GM18868 (cell line): Measurements from ENCODE around the gene SLC2A8.

Experiments used
- ATAC-seq: cut with Tn5 transposase; IDR thresholded peaks from one replicate; pipeline ENCODE4 v1.9.1; 2021; ENCODE audit warnings: mild to moderate bottlenecking, moderate library complexity; ENCODE audit not compliant: unreplicated experiment

Gene SLC2A8, protein sequence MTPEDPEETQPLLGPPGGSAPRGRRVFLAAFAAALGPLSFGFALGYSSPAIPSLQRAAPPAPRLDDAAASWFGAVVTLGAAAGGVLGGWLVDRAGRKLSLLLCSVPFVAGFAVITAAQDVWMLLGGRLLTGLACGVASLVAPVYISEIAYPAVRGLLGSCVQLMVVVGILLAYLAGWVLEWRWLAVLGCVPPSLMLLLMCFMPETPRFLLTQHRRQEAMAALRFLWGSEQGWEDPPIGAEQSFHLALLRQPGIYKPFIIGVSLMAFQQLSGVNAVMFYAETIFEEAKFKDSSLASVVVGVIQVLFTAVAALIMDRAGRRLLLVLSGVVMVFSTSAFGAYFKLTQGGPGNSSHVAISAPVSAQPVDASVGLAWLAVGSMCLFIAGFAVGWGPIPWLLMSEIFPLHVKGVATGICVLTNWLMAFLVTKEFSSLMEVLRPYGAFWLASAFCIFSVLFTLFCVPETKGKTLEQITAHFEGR

DNA sequence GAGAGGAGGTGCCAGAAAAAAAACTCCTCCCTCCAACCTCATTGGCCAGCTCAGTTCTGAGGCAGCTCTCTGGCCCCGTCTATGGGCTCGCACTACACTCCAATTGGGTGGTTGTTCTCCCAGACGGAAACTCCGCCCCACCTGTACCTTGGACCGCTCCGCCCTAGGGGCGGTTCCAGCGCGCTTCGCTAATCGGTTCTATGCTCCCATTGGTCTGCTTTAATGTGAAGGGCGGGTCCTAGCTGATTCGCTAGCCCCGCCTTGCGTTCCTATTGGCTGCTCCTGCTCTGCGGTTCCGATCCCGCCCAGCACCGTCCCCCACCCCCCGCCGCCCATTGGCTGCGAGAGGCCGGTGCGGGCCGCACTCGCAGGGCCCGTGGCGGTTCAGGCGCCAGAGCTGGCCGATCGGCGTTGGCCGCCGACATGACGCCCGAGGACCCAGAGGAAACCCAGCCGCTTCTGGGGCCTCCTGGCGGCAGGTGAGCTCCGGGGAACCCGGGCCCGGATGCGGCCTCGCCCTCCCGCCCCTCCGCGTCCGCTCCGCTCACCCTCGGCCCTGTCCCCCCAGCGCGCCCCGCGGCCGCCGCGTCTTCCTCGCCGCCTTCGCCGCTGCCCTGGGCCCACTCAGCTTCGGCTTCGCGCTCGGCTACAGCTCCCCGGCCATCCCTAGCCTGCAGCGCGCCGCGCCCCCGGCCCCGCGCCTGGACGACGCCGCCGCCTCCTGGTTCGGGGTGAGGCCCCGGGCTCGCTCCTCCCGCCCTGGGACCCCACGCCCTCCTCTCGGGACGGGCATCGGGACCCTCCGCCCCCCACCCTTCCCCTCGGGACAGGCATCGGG lies at the start of gene SLC2A8:
TSS of gene SLC2A8 (plus strand) at position 362 of the 838 bp plus-strand sequence. CDS start at position 424, 62 bp downstream.
- ATAC-seq = peak; percentile 97

GRCh38 chr9:127347831-127348776 lies 48.9 kb upstream of the SLC2A8 start:
- ATAC-seq = no peak

- ATAC-seq = no peak
Measured at GRCh38 chr9:127349483-127350113, 47.4 kb upstream of the SLC2A8 start.

- ATAC-seq = no peak
Measured at GRCh38 chr9:127351182-127352166, 45.5 kb upstream of the SLC2A8 start.

DNA sequence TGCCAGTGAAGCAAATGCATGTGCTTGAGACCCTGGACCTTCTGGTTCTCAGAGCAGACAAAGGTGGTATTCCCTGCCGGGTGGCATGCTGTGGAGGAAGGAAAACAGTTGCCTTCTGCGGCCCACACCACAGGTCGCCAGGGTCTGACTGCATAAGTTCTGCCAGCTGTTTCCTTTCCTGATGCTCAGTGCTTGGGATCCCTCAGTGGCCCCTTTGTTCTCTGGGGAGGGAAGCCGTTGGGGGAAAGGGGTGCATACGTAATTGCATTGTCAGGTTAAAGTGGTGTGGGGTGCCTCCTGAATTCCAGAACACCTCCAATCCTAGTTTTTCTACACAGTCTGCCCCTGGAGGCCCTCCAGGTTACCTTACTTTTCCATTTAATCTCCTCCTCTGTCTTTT lies 43.1 kb upstream of the SLC2A8 start:
- no peak for ATAC-seq

DNA sequence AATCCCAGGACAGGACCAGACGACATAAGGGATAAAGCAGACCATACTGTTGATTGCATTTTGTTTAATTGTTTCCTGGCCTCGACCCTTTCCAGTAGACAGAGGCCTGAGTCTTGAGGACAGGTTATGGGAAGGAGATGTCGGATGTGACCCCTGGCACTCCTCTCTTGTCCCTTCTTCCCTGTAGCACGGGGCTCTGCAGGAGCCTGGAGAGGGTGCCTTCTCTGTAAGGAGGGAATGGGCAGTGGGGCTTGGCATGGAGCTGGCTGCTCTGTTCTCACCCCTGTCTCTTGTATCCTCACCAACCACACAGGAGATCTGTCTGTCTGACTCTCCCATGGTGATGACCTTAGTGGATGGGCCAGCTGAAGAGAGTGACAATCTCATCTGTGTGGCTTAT lies 40.1 kb upstream of the SLC2A8 start:
- ATAC-seq = no peak

DNA sequence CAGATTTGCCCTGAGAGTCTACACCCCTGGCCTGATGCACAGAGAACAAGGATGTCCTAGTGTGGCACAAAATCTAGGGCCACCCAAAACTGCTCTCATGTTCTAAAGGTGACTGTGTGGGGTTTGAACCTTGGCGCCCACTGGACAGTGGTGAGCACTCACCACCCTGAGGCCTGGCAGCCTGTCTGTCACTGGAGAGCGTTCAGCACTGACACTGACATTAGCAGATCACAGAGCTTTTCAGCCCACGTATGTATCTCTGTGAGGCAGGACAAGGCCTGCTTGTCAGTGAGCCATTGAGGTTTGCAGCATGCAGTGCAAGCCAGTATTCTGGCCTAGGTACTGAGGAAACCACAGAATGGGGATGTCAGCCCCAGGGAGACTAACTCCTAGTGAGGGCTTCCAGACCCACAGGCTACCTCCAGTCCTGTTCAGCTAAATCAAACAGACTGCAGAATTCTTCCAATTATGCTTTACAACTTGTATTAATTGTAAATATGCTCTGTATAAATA lies 38.9 kb upstream of the SLC2A8 start:
- no peak for ATAC-seq

DNA sequence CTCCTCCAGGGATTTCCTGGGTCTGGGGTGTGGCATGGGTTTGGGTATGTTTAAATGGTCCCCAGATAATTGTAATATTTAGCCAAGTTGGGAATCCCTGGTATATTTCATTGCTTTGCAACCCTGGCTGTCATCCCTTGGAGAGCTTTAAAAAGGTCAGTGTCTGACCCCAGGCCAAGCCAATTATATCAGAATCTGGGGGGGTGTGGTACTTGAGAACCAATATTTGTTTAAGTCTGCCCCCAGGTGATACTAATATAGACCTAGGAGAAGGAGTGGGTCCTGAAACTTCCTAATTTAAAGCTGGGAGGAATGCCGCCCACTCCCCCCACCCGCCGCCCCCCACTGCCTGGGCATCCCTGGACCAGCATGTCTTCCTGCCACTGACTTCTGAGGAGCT lies 38.2 kb upstream of the SLC2A8 start:
- ATAC-seq = no peak

DNA sequence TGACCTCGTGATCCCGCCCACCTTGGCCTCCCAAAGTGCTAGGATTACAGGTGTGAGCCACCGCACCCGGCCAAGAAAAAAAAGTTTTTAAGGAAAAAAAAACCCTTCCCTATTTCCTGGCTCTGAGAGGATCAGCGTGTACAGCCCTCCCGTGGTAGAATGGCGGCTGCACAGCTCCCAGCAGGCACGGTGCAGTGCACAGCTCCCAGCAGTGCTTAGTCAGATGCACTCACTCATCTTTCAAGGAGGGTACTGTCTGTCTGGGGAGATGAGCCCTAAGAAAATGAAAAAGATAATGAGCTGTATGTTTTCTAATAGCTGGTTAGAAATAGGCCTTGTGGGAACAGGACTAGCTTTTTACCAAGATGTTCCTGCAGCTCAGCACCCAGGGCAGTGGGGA lies 36.7 kb upstream of the SLC2A8 start:
- ATAC-seq = no peak

- ATAC-seq = no peak
Measured at GRCh38 chr9:127360829-127361228, 36.1 kb upstream of the SLC2A8 start.

DNA sequence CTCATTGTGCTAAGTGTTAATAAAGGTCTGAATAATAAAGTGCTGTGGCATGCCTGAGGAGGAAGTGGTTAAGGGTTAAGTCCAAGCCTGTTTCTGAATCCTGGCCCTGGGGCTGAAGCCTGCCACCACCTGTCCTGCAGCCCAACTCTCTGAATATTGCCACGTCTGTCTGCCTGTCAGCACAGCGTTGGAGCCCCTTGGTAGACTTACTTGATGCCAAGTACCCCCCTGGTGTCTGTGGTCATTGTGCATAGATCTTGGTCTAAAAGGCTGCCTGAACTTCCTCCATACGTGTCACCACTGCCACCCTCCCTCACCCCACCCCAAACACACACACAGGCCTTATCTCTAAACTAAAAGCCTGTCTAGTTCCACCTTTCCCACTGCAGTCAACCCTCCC lies 35.4 kb upstream of the SLC2A8 start:
- no peak for ATAC-seq

DNA sequence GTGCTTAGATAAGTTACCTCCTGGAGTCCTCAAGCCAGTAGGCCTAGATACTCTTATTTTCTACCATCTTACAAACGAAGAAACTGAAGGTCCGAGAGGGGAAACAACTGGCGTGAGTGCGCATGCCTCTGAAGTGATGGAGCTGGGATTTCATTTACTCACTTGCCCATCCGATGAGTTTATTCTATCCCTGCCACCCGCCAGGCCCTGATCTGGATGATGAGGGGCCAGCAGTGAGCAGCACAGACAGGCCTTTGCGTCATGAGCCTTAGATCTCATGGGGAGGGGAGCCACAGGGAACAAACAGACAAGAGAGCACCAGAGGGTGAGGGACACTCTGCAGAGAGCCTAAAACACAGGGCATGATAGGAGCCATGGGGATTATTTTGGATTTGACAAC lies 34.1 kb upstream of the SLC2A8 start:
- no peak for ATAC-seq

GRCh38 chr9:127365461-127365860 lies 31.5 kb upstream of the SLC2A8 start:
- no peak for ATAC-seq

- ATAC-seq = no peak
Measured at GRCh38 chr9:127366594-127366993, 30.4 kb upstream of the SLC2A8 start.

DNA sequence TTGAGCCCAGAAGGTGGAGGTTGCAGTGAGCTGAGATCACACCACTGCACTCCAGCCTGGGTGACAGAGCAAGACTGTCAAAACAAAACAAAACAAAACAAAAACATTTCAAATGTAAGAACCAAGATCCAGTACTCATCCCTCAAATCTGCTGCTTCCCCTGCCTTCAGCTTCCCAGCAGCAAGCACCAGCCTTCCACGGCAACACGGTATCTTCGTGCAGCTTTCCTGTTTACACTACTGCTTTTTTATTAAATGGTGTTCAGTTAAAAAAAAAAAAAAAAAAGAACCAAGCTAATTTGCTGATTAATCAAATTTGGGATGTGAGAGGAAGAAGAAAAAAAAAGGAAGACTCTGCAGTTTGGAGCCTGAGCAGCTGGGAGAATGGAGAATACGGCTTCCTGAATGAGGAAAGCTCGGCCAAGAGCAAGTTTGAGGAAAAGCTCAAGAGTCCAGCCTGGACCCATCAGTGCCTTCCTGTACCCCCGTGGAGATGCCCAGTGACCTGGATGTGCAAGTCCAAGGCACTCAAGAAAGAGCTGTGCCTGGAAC lies 28.0 kb upstream of the SLC2A8 start:
- ATAC-seq = no peak

DNA sequence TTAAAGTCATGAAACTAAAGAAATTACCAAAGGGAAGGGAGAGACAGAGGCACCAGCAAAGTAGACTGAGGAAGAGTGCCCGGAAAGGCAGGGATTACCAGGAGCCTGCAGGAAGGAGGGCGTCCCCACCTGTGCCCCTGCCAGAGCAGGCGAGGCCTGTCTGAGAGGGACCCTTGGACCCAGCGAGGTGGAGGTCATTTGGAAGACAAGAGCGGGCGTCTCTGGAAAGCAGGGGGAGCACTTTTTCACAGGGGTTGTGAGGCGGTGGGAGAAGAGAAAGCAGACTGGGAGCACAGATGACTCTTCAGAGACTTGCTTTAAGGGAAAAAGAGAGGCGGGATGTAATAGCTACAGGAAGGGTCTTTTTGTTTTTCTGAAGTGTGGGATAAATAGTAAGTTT lies 27.5 kb upstream of the SLC2A8 start:
- no peak for ATAC-seq

DNA sequence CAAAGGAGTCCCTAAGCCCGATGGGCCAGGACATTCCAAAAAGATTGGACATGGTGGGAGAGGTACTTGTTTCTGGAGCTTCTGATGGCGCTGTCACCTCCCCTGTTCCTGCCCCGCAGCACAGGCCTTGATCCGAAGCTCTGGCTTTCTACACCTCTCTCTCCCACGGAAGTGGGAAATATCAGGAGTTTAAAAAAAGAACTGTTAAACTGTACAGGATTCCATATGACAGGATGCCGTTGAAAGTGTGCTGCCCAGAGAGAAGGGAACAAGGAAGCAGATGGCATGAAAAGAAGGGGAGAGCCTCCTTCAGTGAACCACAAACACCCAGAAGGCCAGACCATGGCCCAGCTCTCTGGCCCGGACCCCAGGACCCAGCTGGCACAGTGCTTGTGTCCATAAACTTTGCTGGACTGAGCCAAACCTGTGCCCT lies 26.8 kb upstream of the SLC2A8 start:
- ATAC-seq = no peak
